Iris pigment epithelial cell (primary cell): ENCODE results near the gene TFR2.

ENCODE experiments used
- DNase-seq: peaks from one replicate; pipeline ENCODE4 v3.0.0-alpha.2; 2011; ENCODE audit warnings: low read depth

TFR2 gene

GRCh38 chr7:100613412-100614175 is 27.8 kb downstream of the TFR2 start:
- DNase-seq, result no peak

GRCh38 chr7:100612730-100613390 is 28.5 kb downstream of the TFR2 start:
- no peak for DNase-seq

- peak; percentile 100 for DNase-seq
Observed at GRCh38 chr7:100611983-100612729, 29.2 kb downstream of the TFR2 start, which contains the start of gene MOSPD3. Gene MOSPD3 (plus strand): TSS chr7:100612540. CDS start chr7:100612792, 252 bp downstream.

- no peak for DNase-seq
Observed at GRCh38 chr7:100609958-100610357, 31.4 kb downstream of the TFR2 start.

- no peak for DNase-seq
Observed at GRCh38 chr7:100607111-100607510, 34.2 kb downstream of the TFR2 start.

- no peak for DNase-seq
Observed at GRCh38 chr7:100606313-100606712, 35.0 kb downstream of the TFR2 start.

- DNase-seq, result no peak
Observed at GRCh38 chr7:100604976-100605911, 36.1 kb downstream of the TFR2 start.

- DNase-seq, result peak; percentile 65
Observed at GRCh38 chr7:100604028-100604975, 37.0 kb downstream of the TFR2 start.

- no peak for DNase-seq
Observed at GRCh38 chr7:100603726-100604027, 37.7 kb downstream of the TFR2 start.

GRCh38 chr7:100602889-100603725 is 38.2 kb downstream of the TFR2 start:
- DNase-seq, result peak; percentile 58

- no peak for DNase-seq
Observed at GRCh38 chr7:100600730-100601038, 40.7 kb downstream of the TFR2 start.

GRCh38 chr7:100599911-100600729 is 41.2 kb downstream of the TFR2 start:
- no peak for DNase-seq

GRCh38 chr7:100598425-100598824 is 42.9 kb downstream of the TFR2 start:
- no peak for DNase-seq

- no peak for DNase-seq
Observed at GRCh38 chr7:100595188-100595587, 46.2 kb downstream of the TFR2 start.

GRCh38 chr7:100591596-100591995 is 49.8 kb downstream of the TFR2 start:
- DNase-seq, result no peak

- DNase-seq, result no peak
Observed at GRCh38 chr7:100590077-100590737, 51.1 kb downstream of the TFR2 start.

- DNase-seq, result no peak
Observed at GRCh38 chr7:100589341-100589947, 51.9 kb downstream of the TFR2 start.

- no peak for DNase-seq
Observed at GRCh38 chr7:100588438-100588837, 52.9 kb downstream of the TFR2 start.
